HG03066 (cell line): ENCODE measurements around the gene EDIL3.
"Not testable (repeated sequence)": the region's sequence is repeated elsewhere in the genome, so short reads cannot be mapped to it uniquely, and the experiment has no call there.

ENCODE experiments used
- ATAC-seq: cut with Tn5 transposase; IDR thresholded peaks from one replicate; pipeline ENCODE4 v1.9.1; 2021; ENCODE audit warnings: low read depth; ENCODE audit not compliant: unreplicated experiment

EDIL3 gene

DNA sequence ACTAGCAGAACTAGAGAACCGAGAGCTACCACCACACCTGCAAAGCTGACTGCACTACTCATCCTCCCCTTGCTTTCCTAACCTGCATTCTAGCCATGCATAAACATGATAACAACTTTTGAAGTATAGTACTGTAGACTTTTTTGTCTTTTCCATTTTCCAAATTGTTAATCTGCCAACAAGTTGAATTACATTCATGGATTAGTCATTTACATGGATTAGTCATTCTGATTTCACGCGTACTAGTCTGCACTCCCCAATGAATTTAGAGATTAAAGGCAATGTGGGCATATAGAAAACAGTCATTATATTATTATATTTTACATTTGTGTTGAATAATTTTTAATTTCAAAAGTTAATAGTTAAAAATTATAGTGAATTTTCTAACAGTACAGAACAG lies 81.4 kb downstream of the EDIL3 start:
- ATAC-seq: no peak

DNA sequence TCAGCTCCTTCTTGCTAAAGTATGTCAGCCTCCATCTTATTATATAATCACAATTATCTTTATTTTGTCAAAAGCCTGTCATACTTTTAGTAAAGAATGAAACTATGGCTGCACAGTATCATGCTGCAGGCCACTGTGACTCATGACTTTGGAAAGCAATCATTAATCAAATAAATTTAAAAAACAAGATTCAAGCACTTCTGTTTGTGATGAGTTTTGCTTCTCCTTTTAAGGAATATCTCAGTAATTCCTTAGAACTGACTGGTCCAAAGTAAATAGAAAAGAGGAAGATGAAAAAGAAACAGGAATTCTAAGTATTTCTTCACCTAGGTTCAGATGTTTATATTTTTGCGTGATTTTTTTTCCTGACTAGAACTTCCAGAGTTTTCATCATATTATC lies 83.1 kb downstream of the EDIL3 start:
- ATAC-seq: no peak

DNA sequence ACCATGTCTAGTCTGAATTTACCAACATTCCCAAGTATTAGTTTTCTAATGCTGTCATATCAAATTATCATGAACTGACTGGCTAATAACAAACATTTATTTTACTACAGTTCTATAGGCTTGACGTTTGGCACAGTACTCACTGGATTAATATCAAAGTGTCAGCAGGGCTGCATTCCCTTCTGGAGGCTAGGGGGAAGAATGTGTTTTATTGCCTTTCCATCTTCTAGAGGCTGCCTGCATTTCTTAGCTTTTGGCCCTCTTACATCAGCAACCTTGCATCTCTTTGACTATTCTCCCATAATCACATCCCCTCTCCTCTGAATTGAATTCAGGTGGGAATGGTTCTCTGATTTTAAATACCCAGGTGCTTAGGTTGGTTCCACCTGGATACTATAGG lies 84.7 kb downstream of the EDIL3 start:
- ATAC-seq: no peak

DNA sequence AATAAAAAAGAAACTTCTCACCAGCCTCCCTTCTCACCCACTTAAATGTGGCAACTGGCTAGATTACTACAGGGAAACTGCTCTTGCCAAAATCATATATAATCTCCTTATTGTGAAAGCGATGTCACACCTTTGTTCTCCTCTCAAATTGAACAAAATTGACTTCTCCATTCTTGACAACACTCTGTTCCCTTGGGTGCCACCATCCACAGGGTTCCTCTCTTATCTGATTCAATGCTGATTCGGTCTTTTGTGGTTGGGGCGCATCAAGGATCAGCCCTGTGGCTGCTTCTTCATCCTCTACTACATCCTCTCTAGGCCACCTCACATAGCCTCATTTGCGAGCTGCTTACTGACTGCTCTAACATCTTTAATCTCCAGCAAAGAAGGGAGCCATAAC lies 86.1 kb downstream of the EDIL3 start:
- ATAC-seq: no peak

DNA sequence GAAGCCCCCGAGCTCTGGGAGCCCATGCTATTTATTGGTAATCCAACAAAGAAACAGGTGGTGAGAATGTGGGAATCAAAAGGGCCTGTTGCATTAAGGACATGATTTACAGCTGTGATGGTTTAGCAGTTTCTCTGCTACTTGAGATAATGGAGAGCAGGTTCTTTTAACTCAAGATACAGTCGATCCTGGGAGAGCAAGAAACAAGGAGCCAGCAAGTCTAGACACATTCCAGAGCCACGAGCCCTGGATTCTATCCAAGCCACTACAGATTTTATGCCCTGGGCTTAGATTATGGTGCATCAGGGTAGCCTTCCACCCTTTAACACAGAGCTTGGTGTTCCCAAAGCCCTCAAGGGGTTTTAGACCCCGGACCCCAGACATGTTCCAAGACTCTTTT lies 87.0 kb downstream of the EDIL3 start:
- ATAC-seq: not testable (repeated sequence)

DNA sequence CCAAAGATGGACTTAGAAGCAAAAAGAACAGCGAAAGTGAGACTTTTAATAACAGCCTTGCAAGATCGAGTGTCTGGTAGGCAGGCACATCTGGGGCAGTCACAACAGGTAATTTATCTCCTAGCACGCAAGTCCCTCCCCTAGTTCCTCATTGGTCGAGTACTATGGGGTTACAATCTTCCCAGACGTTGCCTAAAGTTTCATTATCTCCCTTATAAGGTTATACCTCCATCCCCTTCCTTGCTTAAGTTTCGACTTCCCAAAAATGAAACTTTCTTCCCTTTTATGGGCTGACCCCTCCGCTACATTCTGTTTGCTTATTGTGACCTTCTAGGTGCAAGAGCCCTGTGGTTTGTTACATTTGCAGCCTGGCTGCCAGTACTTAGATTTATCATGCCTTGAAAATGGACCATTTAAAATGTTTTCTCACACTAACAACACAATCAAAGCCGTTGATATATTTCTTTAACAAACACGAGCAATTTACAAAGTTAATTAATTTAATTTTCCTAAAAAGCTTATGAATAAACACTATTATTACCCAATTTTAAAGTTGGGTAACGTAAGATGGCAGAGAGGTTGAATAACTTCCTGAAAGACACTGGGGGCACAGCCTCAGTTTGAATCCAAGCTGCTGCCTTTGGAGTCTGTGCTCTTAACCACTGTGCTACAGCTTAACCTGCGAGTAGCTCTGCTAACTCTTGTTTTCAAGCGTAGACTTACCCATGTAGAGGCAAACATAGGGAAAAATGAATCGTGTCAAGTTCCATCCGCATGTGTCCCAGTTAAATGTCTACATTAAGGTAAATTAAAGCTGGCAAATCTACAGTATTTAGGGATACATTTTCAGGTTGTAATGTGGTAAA lies 91.7 kb downstream of the EDIL3 start:
- ATAC-seq: no peak

DNA sequence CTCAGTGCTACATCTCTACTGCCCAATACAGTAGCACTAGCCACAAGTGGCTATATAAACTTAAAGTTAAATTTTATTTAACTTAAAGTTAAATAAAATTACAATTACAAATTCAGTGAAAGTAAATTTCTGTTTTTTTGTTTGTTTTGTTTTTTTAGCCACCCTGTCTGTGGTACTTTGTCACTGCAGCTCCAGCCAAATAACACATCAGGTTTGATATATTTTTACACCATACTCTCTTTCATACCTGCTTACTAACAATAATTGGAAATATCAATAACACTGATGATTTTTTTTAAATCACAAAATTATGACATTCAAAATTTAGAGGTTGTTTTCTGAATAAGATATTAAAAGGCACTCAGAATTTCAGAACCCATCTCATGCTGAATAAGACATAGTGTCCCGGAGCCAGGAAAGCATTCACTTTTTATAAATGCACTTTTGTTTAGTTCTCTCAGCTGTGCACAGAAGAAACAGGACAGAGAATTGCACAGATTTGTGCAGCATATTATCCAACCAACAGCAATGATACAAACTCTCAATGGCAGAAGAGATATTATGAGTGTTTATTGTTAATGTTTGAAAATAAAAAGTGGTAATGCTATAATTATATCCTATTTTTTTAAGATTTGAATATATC lies 92.6 kb downstream of the EDIL3 start:
- ATAC-seq: no peak

DNA sequence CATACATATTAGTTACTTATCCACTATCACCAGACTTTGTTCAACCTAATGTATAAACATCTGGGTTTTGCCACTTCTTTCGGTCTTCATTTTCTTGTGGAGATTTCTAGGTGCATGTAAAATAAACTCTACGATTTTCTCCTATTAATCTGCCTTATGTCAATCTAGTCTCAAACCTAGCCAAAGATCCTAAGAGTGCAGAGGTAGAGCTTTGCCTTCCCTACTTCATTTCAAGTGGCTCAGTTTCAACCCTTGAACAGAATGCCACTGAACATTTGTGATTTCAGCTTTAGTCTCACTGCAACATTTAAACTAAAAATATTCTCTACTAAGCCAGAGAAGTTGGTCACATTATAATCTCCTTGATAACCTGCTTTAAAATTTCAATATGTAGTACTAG lies 94.0 kb downstream of the EDIL3 start:
- ATAC-seq: no peak

DNA sequence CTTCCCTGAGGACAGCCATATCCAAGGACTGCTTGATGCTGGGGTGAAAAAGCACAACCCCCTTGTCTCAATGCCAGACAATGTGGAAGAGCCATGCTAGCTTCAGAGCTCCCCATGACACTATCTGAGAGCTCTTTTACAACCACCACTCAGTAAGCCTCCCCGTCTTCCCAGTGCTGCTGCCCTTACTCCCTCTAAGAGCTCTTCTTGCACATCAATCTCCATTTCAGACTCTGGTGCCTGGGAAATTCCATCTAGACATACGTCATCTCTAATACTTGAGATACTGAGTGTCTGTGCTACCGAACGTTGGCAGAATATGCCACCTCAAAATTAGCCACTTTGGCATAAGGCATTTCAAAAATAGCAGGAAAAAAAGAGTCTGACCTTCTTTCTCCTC lies 94.5 kb downstream of the EDIL3 start:
- ATAC-seq: no peak

DNA sequence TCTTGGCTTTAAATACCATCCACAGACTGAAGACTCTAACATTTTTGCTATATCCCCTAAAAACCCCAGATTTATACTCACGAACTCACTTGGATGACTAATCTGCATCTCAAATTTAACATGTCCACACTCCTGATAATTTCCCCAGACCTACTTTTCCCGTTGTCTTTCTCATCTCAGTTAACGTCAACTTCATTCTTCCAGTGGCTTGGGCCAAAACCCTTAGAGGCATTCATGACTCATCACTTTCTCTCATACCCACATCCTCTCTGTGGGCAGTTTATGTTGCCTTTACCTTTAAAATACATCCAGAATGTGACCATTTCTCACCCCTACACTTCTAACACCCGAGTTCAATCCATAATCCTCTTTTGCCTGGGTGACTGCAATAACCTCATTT lies 96.7 kb downstream of the EDIL3 start:
- ATAC-seq: peak; percentile 75

DNA sequence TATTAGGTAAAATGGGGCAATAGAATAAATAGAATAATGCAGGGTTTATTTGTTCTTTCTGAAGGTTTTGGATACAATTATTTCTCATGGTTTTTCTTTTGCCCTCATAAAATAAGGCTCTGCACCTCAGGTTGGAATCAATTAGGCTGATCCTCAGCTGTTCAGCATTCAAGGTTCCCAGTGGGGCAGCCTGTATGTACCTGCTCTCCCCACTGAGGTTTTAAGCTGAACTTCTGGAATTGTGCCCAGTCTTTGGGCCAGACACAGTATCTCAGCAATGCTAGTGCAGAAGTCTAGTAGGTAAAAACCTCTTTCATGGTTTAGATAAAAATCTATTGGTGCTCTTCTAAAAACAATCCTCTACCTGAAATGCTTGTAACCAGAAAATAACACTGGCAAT lies 98.0 kb downstream of the EDIL3 start:
- no peak for ATAC-seq

DNA sequence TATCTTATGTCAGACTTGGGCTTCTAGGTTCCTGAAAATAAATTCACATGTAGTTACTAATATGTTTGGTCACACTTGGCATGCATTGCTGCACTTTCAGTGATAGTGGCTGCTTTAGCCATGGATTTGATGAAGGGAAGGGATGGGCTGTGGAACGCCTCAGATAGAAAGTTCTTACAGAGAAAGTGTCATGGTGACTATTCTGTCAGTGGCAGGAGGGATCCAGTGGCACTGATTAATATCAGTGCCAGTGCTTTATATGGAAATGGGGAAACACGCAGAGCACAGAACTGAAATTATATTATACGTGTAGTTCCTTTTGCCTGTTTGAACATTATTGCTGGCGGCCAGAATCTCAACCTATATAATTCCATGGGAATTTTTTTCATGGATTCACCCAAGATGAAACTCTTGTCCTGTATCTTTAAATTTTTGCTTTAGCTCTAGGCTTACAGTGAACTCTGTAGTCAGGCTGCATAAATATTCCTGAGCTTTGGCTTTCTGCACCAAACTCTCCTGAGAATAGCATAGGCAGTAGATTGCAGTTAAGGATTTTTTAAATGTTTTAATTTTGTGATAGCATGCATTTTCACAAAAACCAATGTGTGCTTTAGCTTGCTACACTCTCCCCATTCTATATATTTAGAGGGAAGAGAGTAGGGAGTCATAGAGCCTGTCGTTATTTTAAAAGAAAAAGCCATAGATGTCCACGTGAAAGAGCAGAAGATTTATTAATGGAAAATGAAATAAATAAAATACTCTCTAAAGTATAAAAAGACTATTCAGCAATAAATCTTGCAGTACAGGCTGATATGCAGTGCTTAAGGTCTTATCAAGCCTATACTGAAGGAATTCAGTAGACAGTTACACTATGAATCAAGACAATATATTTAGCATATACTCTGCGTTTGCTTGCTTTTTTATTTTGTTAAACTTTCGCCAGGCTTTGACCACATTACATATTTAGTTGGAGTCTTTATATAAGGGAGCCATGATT lies 98.7 kb downstream of the EDIL3 start:
- no peak for ATAC-seq

DNA sequence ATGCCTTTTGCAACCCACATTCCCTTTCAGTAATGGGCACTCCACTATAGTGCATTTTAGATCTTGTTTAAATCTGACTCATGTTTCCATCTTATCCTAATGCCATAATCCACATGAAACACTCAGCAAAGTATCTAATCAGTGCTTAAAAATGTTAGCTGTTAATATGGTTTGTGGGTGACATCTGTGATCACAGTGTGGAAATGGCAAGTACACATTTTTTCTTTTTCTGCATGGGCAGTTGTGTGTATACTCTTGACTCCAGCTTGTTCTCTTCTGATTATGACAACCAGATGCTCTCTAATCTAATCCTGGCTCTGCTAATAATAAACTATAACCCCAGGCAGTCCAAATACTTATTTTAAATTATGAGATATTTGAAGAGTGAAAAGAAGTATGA lies 103.3 kb downstream of the EDIL3 start:
- ATAC-seq: no peak

DNA sequence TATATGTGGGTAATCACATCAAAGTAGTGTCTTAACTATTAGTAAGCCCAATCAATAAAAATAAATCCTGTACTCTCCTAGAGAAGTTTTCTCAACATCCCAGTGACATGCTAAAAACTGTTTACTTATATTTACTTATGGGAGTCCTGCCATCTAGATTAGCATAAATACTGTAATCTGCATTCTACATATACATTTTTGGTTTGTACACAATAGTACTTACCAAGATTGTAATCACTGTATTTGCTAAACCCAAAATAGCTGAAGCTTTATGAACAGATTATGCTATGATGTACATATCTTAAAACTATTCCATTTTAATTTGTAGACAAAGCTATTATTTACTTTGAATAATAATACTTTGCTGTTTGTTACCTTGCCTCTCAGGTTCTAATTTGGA lies 105.4 kb downstream of the EDIL3 start:
- no peak for ATAC-seq

DNA sequence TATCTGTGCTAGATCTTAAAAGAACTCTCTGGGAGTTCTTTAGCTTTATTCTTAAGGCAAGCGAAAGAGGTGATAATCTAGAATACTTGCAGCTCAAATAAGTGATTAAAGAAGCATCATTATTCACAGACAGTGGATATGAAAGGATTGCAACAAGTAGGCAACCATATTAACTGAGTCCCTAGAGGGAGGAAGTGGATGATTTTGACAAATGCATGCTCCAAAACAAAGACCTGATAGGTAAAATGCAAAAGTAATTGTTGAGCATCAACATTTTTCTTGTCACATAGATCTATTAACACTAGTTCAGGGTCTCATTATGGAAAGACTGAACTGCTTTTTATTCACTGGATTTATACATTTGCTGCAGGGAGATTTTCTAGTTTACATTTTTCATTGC lies 109.1 kb downstream of the EDIL3 start:
- no peak for ATAC-seq

DNA sequence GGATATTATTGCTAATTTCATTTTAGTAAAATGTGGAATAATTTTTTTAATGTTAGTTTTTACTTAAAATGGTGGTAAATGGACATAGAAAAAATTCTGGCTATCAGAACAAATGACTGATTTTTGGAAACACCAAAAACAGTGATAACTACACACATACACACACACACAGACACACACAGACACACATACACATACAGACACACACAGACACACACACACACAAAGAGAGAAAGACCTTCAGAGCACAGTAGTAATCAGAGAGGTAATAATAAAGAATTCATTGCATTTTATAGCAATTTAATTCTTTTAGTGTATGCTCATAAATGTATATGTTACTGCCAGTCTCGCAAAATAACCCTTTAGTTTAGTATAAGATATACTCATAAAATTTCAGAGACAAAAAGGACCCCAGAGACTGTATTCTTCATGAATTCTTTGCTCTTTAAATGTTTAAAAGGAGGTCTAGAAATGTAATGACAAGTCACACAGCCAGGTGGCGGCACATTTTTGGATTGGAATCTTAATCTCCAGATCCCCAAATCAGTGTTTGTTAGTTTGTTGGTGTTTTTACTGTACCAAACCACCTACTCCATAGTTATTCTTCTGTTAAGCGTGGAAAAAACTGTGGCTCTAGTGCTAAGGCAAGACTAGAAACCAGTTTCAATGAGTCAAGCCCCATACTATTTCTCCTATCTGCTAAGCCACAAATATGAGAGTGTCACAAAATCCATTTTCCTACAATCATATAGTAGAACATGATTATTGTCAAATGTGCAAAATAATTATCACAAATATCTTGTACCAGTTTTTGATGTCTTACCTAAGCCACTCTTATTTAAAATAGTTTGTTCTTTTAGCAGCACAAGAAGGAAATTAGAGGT lies 109.9 kb downstream of the EDIL3 start:
- ATAC-seq: no peak

DNA sequence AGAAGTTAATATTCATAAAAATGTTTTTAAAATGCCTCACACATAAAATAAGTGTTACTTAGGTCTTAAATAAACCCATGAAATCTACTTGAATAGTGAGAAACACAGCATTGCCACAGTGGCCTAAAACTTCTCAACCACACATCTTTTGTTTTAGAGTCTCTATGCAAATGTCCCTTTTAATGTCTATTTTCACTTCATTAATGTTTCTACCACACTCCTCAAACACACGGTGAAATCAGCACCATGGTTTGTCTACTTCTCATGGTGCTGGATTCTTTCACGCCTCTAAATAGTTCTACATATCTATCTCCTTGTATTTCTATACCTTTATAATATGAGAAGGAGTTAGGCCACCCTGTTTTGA lies 111.2 kb downstream of the EDIL3 start:
- peak; percentile 75 for ATAC-seq

DNA sequence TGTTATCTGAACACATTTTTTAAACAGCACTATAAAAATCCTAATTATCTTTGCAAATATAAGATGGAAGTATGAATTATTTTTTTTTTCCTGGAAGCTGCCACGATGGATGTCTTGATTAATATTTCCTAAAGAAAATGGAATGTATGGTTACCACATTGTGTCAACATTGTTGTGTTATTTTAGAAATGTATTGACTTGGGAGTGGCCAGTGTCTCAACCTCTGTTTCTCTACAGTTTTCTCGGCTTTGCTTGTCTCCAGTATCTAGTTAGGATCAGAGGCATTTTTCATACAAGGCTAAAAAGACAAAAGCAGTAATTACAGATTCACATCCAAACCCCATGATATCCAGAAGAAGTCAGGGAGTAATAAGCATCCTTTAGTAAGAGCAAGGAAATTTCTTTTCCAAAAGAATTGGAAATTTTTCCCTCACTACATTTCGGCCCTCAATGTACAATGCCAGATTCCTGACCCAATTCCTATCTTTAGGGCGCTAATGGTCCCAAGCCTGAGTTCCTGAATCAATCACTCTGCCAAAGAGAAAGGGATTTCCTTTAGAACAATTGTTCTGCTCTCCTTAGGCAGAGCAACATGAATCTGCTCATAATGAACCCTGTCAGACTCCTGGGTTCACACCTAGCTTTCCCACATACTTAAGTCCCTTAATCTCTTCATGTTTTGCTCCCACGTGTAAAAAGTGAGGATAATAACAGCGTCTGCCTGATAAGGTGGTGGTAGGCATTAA lies 111.7 kb downstream of the EDIL3 start:
- peak; percentile 26 for ATAC-seq

DNA sequence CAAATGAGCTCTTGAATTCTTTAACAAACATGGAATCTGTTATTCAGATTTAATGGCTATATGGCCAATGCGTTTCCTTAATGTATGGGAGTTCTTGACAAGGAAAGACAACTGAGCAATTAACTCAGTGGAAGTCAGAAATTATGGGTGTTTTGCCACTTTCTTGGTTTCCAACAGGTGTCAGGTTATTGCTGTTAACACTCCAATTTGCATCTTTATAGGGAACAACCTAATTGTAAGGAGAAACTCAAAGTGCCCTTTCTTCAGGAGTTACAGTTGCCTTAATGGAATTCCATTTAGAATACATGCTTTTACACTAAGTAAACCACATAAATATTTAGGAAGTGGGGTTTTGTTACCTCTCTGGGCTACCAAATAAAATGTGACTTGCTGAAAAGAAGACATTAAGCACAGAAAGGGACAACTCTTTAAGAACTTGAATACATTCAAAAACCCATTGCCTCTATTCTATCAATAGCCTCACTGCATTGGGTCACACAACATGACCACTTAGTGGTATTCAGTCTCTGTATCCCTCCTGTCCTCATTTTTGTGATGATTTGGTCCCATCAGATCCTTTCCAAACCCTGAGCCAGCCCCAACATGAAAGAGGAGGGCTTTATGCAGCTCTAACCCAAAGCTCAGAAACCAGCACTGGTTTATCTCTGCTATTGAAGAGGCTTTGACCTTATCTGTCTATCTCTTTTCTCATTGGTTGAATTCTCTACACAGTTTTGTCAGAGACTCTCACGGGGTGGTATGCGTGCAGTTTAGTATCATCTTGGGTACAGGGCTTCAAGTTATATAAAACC lies 118.7 kb downstream of the EDIL3 start:
- ATAC-seq: no peak
